SK-N-MC (cell line): ENCODE results near the gene PHB1.

Source experiments
- EZH2 ChIP-seq: fragments of 200-600 bp; sonication (generic); IDR thresholded peaks from one replicate; pipeline ENCODE4 v1.6.1; 2017; ENCODE audit warnings: antibody characterized with exemption
- POLR2AphosphoS5 ChIP-seq: IDR thresholded peaks from 2 replicates; pipeline ENCODE4 v1.6.1; 2012; ENCODE audit warnings: mild to moderate bottlenecking, low read depth, low read length, borderline replicate concordance

GRCh38 chr17:49447628-49448302 is 33.1 kb upstream of the PHB1 start:
- TF ChIP-seq POLR2AphosphoS5 (no peak), EZH2 (no peak)
